Body of pancreas (tissue), 4 donors: Measurements from ENCODE around the gene TNRC6C.

Experiments used
- CTCF ChIP-seq, 7 experiments: fragments of 450-650 bp in 4 of 7; fragments of 200-600 bp in 3 of 7; sonication (generic) in 3 of 7; IDR thresholded peaks; one replicate each; pipeline ENCODE4 v1.5.1; 2016 to 2019; ENCODE audit warnings: antibody characterized with exemption in 7 of 7
- POLR2A ChIP-seq, 3 donors: fragments of 450-650 bp; IDR thresholded peaks; one replicate each; pipeline ENCODE4 v1.6.1; 2016; ENCODE audit warnings: antibody characterized with exemption in 3 of 3, mild to moderate bottlenecking in 2 of 3

GRCh38 chr17:78046923-78047322 is 88.4 kb downstream of the TNRC6C start:
- TF ChIP-seq CTCF (IDR thresholded peaks at IDR 0.05) (no peak), POLR2A (IDR thresholded peaks at IDR 0.05) (no peak)
